ENCODE data around the gene PNLIPRP2.

Gene PNLIPRP2

DNA sequence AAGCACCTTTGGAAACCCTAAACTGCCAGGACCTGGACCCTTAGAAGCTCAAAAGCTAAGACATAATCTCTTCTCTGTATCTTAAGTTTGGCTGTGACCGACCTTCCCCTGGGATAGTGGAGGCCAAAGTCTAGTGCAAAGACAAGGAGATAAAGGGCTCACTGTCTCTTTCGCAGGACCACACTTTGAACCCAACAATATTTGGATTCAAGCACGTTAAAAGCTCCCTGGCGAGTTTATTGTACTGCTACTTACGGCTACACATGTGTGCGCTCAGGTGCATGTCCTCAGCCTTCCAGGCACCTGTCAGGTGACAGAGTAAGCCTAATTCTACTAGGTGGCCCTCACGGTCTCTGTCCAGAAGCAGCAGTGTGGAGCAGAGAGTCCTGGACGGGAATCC, 55.9 kb downstream of the PNLIPRP2 start:
- Histone ChIP-seq H3K4me1 (ENCODE audit: insufficient read depth, low read length) (no peaks in the 10 kb centered on the region), H3K4me3 (ENCODE audit: low read depth in 1 of 2, low read length in 2 of 2) (no peak overlapping the region), H4K20me1 (ENCODE audit: insufficient read depth, low read length) (no peaks in the 10 kb centered on the region), H3K4me2 (ENCODE audit: insufficient read depth, low read length) (no peak overlapping the region), H3K27me3 (ENCODE audit: insufficient read depth, low read length, poor library complexity) (no peaks in the 10 kb centered on the region), H3K9me3 (ENCODE audit: insufficient read depth, low read length, severe bottlenecking) (no peaks in the 10 kb centered on the region), H3K9ac (ENCODE audit: low read depth, low read length) (no peak overlapping the region), H3K79me2 (ENCODE audit: insufficient read depth, low read length) (no peaks in the 10 kb centered on the region), H3K27ac (ENCODE audit: low read length) (no peak overlapping the region), H3K36me3 (ENCODE audit: insufficient read depth, low read length) (no peaks in the 10 kb centered on the region), H2AFZ (ENCODE audit: low read depth, low read length) (no peak overlapping the region)
- ATAC-seq (ENCODE audit: insufficient read depth, low read depth) (no peak), DNase-seq (no peak)
- no peak for TF ChIP-seq EZH2 (IDR thresholded peaks at IDR 0.05; ENCODE audit: borderline replicate concordance, low read depth, low read length, severe bottlenecking)
- TF ChIP-seq, protein P1, sequence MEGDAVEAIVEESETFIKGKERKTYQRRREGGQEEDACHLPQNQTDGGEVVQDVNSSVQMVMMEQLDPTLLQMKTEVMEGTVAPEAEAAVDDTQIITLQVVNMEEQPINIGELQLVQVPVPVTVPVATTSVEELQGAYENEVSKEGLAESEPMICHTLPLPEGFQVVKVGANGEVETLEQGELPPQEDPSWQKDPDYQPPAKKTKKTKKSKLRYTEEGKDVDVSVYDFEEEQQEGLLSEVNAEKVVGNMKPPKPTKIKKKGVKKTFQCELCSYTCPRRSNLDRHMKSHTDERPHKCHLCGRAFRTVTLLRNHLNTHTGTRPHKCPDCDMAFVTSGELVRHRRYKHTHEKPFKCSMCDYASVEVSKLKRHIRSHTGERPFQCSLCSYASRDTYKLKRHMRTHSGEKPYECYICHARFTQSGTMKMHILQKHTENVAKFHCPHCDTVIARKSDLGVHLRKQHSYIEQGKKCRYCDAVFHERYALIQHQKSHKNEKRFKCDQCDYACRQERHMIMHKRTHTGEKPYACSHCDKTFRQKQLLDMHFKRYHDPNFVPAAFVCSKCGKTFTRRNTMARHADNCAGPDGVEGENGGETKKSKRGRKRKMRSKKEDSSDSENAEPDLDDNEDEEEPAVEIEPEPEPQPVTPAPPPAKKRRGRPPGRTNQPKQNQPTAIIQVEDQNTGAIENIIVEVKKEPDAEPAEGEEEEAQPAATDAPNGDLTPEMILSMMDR (IDR thresholded peaks at IDR 0.05; ENCODE audit: borderline replicate concordance, extremely low read depth, low read length, poor library complexity, severe bottlenecking) = no peak

DNA sequence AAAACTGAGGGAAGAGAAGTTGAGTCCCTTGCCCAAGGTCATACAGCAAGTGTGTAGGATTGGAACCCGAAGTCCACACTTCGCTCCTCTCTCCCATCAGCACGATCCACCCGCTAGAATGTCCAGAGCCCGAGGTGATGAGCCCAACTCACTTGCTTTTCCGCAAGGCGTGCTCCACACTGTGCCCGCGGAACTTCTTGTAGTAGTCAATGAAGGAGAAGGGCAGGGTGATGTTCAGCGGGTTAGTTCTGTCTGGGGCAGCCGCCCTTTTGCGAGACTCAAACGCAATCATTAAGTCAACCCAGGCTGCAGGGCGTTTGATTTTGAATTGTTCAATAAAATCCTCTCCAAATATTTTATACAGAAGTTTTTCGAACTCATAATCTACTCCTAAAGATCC, 58.6 kb downstream of the PNLIPRP2 start:
- no peak for DNase-seq
- no peaks in the 10 kb centered on the region for H3K27me3 ChIP-seq (ENCODE audit: insufficient read depth, low read length, poor library complexity)
- H3K4me3 ChIP-seq (ENCODE audit: low read depth in 1 of 2, low read length in 2 of 2) = no peak overlapping the region
- H3K9me3 ChIP-seq (ENCODE audit: insufficient read depth, low read length, severe bottlenecking) = no peaks in the 10 kb centered on the region
- no peak overlapping the region for H2AFZ ChIP-seq (ENCODE audit: low read depth, low read length)
- no peaks in the 10 kb centered on the region for H4K20me1 ChIP-seq (ENCODE audit: insufficient read depth, low read length)
- H3K9ac ChIP-seq (ENCODE audit: low read depth, low read length) = no peak overlapping the region
- no peak overlapping the region for H3K4me2 ChIP-seq (ENCODE audit: insufficient read depth, low read length)
- H3K79me2 ChIP-seq (ENCODE audit: insufficient read depth, low read length) = no peaks in the 10 kb centered on the region
- H3K4me1 ChIP-seq (ENCODE audit: insufficient read depth, low read length) = no peaks in the 10 kb centered on the region
- ATAC-seq (ENCODE audit: insufficient read depth, low read depth) = no peak
- no peak for TF ChIP-seq EZH2 (IDR thresholded peaks at IDR 0.05; ENCODE audit: borderline replicate concordance, low read depth, low read length, severe bottlenecking)
- H3K27ac ChIP-seq (ENCODE audit: low read length) = no peak overlapping the region
- no peaks in the 10 kb centered on the region for H3K36me3 ChIP-seq (ENCODE audit: insufficient read depth, low read length)

DNA sequence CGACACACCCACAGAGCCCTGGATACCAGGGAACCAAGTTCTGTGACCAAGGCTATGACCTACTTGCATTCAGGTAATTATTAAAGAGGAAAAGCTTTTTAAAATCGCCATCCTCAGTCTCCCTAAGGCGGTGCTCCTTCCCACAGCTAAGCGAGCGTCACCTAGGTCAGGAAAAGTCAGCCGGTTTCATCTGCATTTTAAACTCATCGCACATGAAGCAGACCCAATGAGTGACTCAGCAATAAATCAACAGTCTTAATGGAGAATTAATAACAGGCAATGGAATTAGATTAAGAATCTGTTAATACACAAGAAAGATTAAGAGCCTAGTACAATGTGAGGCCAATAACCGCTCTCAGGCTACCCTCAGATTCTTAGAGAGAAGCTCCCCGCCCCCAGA, 62.4 kb downstream of the PNLIPRP2 start:
- Histone ChIP-seq H3K27me3 (ENCODE audit: insufficient read depth, low read length, poor library complexity) (no peaks in the 10 kb centered on the region), H3K27ac (ENCODE audit: low read length) (no peak overlapping the region), H3K4me2 (ENCODE audit: insufficient read depth, low read length) (no peak overlapping the region), H2AFZ (ENCODE audit: low read depth, low read length) (no peak overlapping the region), H3K36me3 (ENCODE audit: insufficient read depth, low read length) (no peaks in the 10 kb centered on the region), H3K9ac (ENCODE audit: low read depth, low read length) (no peak overlapping the region), H3K9me3 (ENCODE audit: insufficient read depth, low read length, severe bottlenecking) (no peaks in the 10 kb centered on the region), H3K4me3 (ENCODE audit: low read depth in 1 of 2, low read length in 2 of 2) (no peak overlapping the region), H4K20me1 (ENCODE audit: insufficient read depth, low read length) (no peaks in the 10 kb centered on the region), H3K79me2 (ENCODE audit: insufficient read depth, low read length) (no peaks in the 10 kb centered on the region), H3K4me1 (ENCODE audit: insufficient read depth, low read length) (no peaks in the 10 kb centered on the region)
- ATAC-seq (ENCODE audit: insufficient read depth, low read depth) (no peak), DNase-seq (no peak)
- TF ChIP-seq EZH2 (IDR thresholded peaks at IDR 0.05; ENCODE audit: borderline replicate concordance, low read depth, low read length, severe bottlenecking) = no peak
- TF ChIP-seq, protein P1 (IDR thresholded peaks at IDR 0.05; ENCODE audit: borderline replicate concordance, extremely low read depth, low read length, poor library complexity, severe bottlenecking) = no peak

DNA sequence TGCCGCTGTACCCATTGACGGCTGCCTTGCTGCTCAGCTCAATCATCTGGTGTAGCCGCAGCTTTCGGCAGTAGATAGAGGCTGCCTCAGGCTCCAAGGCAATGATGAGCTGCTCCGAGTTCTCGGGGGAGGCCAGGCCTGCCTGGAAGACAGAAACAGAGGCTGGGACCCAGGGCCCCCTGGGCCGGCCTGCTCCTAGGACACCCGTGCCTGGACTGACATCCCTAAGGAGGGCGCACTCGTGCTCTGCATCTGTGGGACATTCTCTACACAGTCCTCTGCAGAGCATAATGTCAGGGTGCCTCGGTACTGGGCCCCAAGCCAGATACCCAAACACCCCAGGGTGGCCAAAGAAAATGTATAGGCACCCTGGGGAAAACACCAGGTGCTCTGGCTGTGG, 63.1 kb downstream of the PNLIPRP2 start:
- TF ChIP-seq, protein P1 (IDR thresholded peaks at IDR 0.05; ENCODE audit: borderline replicate concordance, extremely low read depth, low read length, poor library complexity, severe bottlenecking) = no peak
- TF ChIP-seq EZH2 (IDR thresholded peaks at IDR 0.05; ENCODE audit: borderline replicate concordance, low read depth, low read length, severe bottlenecking) = no peak
- DNase-seq (no peak), ATAC-seq (ENCODE audit: insufficient read depth, low read depth) (no peak)

More for the DNA sequence above, 63.1 kb downstream of the PNLIPRP2 start:
- no peaks in the 10 kb centered on the region for H3K9me3 ChIP-seq (ENCODE audit: insufficient read depth, low read length, severe bottlenecking)
- no peak overlapping the region for H3K9ac ChIP-seq (ENCODE audit: low read depth, low read length)
- H3K27me3 ChIP-seq (ENCODE audit: insufficient read depth, low read length, poor library complexity) = no peaks in the 10 kb centered on the region
- no peaks in the 10 kb centered on the region for H3K79me2 ChIP-seq (ENCODE audit: insufficient read depth, low read length)
- no peaks in the 10 kb centered on the region for H3K4me1 ChIP-seq (ENCODE audit: insufficient read depth, low read length)
- no peak overlapping the region for H3K4me2 ChIP-seq (ENCODE audit: insufficient read depth, low read length)
- H3K36me3 ChIP-seq (ENCODE audit: insufficient read depth, low read length) = no peaks in the 10 kb centered on the region
- no peak overlapping the region for H3K27ac ChIP-seq (ENCODE audit: low read length)
- H4K20me1 ChIP-seq (ENCODE audit: insufficient read depth, low read length) = no peaks in the 10 kb centered on the region
- no peak overlapping the region for H3K4me3 ChIP-seq (ENCODE audit: low read depth in 1 of 2, low read length in 2 of 2)
- no peak overlapping the region for H2AFZ ChIP-seq (ENCODE audit: low read depth, low read length)
